Measurements from ENCODE around the gene IL19. TPM values are rescaled to one million over a fixed set of nuclear protein-coding genes. Genes with fewer than 3 reads are reported as not detected.

IL19 gene
- total RNA-seq, 1 experiment from 2014 or later, result not detected

Other genes starting within 250 kb of the IL19 start
- gene EIF2D, start 158.3 kb upstream of the IL19 start, total RNA-seq (2021), result 35.7 to 36.8 TPM (median 35.9 TPM) in 3 replicates
- gene DYRK3, start 135.2 kb upstream of the IL19 start, total RNA-seq (2021), result 6.7 to 7.8 TPM (median 6.7 TPM) in 3 replicates
- 46.4 to 54.9 TPM (median 48.9 TPM) in 3 replicates for gene MAPKAPK2, start 85.9 kb upstream of the IL19 start, total RNA-seq (2021)
- not detected in 3 replicates for gene IL10, start 1.7 kb downstream of the IL19 start, total RNA-seq (2021)
- gene IL20, start 94.8 kb downstream of the IL19 start, total RNA-seq (2021), result not detected in 3 replicates
- gene IL24, start 126.7 kb downstream of the IL19 start, total RNA-seq (2021), result not detected in 3 replicates
- gene FCMR, start 151.2 kb downstream of the IL19 start, total RNA-seq (2021), result 0.37 to 1.0 TPM (median 0.71 TPM) in 3 replicates
- gene PIGR, start 175.7 kb downstream of the IL19 start, total RNA-seq (2021), result 1.8 to 2.2 TPM (median 1.9 TPM) in 3 replicates
- gene FCAMR, start 199.7 kb downstream of the IL19 start, total RNA-seq (2021), result not detected in 3 replicates

Data from WTC11 (cell line).